ENCODE measurements around the gene TSFM. TPM values are rescaled to one million over a fixed set of nuclear protein-coding genes. Genes with fewer than 3 reads are reported as not detected.

Gene TSFM
- total and polyA plus RNA-seq, 2 of the 13 experiments (the other 11 are each of a cell fraction or from before 2014, with no cell fraction given), result 29.8 to 68.3 TPM

DNA sequence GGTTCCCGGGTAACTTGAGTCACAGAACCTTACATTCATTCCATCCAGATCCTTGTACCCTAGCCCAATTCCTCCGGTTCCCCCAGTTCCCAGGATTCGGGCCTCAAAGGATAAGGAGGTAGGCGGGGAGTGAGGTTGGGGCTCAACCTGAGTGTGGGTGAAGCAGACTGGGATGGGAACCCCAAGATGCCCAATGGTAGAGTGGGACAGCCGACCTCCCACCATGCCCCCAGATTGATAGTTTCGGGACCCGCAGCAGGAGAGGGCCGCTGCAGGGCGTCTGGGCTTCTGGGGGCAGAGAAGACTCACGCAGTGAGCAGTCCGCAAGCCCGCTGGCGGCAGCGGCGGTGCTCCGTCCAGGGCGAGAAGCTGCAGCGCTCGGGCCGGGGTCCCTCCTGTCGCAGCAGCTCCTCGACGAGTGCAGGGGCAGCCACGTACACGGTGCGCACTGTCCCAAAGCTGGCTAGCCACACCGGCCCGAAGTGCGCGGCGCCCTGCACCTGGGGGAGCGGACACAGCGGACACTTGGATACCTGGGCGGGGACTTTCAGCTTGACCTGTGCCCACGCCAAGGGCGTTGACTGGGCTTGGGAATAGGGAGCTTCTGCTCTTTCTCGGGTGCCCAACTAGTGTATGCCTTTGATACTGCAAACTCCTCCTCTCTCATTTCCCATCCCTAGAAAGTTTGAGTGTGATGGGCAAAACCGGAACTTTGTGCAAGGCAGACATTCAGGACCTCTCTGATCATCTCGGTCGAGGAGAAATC, 16.7 kb upstream of the TSFM start (continued):
- peak; percentile 90 for TF ChIP-seq AGO2 (optimal IDR thresholded peaks at IDR 0.05; ENCODE audit: low read depth, low read length)
- TF ChIP-seq, protein P1, sequence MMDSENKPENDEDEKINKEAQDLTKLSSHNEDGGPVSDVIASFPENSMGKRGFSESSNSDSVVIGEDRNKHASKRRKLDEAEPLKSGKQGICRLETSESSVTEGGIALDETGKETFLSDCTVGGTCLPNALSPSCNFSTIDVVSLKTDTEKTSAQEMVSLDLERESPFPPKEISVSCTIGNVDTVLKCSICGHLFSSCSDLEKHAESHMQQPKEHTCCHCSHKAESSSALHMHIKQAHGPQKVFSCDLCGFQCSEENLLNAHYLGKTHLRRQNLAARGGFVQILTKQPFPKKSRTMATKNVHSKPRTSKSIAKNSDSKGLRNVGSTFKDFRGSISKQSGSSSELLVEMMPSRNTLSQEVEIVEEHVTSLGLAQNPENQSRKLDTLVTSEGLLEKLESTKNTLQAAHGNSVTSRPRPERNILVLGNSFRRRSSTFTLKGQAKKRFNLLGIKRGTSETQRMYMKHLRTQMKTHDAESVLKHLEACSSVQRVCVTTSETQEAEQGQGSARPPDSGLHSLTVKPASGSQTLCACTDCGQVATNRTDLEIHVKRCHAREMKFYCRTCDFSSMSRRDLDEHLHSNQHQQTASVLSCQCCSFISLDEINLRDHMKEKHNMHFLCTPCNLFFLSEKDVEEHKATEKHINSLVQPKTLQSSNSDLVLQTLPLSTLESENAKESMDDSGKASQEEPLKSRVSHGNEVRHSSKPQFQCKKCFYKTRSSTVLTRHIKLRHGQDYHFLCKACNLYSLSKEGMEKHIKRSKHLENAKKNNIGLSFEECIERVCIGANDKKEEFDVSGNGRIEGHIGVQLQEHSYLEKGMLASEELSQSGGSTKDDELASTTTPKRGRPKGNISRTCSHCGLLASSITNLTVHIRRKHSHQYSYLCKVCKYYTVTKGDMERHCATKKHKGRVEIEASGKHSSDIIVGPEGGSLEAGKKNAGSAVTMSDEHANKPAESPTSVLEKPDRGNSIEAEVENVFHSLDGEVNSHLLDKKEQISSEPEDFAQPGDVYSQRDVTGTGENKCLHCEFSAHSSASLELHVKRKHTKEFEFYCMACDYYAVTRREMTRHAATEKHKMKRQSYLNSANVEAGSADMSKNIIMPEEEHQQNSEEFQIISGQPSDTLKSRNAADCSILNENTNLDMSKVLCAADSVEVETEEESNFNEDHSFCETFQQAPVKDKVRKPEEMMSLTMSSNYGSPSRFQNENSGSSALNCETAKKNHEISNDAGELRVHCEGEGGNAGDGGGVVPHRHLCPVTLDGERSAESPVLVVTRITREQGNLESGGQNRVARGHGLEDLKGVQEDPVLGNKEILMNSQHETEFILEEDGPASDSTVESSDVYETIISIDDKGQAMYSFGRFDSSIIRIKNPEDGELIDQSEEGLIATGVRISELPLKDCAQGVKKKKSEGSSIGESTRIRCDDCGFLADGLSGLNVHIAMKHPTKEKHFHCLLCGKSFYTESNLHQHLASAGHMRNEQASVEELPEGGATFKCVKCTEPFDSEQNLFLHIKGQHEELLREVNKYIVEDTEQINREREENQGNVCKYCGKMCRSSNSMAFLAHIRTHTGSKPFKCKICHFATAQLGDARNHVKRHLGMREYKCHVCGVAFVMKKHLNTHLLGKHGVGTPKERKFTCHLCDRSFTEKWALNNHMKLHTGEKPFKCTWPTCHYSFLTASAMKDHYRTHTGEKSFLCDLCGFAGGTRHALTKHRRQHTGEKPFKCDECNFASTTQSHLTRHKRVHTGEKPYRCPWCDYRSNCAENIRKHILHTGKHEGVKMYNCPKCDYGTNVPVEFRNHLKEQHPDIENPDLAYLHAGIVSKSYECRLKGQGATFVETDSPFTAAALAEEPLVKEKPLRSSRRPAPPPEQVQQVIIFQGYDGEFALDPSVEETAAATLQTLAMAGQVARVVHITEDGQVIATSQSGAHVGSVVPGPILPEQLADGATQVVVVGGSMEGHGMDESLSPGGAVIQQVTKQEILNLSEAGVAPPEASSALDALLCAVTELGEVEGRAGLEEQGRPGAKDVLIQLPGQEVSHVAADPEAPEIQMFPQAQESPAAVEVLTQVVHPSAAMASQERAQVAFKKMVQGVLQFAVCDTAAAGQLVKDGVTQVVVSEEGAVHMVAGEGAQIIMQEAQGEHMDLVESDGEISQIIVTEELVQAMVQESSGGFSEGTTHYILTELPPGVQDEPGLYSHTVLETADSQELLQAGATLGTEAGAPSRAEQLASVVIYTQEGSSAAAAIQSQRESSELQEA (CRISPR knock-in tag; IDR thresholded peaks at IDR 0.05; ENCODE audit: not compliant biosample characterization), result peak; percentile 63
- TF ChIP-seq GATAD2A (CRISPR knock-in tag; IDR thresholded peaks at IDR 0.05), result no peak
